HG02642 (cell line): ENCODE measurements around the gene CLIC2.
"Not testable (repeated sequence)": the region's sequence is repeated elsewhere in the genome, so short reads cannot be mapped to it uniquely, and the experiment has no call there.

Source experiments
- ATAC-seq: cut with Tn5 transposase; IDR thresholded peaks from one replicate; pipeline ENCODE4 v1.9.1; 2021; ENCODE audit warnings: mild to moderate bottlenecking; ENCODE audit not compliant: unreplicated experiment, poor library complexity

The CLIC2 gene

DNA sequence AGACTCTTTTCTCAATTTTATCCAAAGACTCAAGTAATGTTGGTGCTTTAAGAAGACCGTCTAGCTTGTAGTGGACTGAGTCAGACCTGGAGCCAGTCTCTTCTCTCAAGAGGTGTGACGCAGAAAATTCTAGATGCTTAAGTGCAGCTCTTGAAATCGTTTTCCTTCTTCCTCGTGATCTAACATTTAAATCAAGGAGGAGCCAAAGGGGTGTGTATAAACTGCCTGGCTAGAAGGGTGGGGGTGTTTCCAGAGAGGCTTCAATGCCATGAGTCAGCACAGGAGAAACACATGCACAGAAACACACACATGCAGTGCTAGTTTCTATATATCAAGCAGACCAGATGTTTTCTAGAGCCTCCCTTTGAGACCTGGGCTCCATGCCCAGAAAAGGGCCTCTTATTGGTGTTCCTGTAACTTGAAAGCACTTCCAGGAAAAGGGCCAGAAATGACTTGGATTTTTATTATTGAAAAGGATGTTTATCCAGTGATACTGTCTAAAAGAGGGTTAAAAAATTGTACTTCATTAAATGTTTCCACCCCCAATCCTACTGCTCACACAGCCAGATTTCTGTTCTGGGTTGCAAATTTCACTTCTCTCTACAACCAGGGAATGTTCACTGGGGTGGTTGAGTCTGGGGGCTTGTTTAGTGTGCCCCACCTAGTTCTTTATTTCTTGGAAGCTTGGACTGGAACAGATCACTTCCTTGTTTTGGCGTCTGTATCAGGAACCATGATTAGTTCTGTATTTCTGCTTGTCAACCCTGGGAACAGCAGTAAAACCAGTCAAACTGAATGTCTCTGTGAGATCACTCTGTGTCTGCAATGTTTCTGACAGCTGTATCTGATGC lies at the start of gene CLIC2:
CLIC2 (minus strand) TSS at position 129 of the 851 bp plus-strand sequence. CDS start 187 bp downstream, outside the sequence.
- ATAC-seq: no peak

DNA sequence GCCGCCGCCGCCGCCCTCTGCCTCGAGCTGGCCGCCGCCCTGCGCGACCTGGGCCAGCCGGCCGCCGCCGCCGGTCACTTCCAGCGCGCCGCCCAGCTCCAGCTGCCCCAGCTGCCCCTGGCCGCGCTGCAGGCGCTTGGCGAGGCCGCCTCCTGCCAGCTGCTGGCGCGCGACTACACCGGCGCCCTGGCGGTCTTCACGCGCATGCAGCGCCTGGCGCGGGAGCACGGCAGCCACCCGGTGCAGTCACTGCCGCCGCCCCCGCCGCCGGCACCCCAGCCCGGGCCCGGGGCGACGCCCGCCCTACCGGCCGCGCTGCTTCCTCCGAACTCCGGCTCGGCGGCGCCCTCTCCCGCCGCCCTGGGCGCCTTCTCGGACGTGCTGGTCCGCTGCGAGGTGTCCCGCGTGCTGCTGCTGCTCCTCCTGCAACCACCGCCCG lies 48.1 kb upstream of the CLIC2 start:
- peak; percentile 52 for ATAC-seq

DNA sequence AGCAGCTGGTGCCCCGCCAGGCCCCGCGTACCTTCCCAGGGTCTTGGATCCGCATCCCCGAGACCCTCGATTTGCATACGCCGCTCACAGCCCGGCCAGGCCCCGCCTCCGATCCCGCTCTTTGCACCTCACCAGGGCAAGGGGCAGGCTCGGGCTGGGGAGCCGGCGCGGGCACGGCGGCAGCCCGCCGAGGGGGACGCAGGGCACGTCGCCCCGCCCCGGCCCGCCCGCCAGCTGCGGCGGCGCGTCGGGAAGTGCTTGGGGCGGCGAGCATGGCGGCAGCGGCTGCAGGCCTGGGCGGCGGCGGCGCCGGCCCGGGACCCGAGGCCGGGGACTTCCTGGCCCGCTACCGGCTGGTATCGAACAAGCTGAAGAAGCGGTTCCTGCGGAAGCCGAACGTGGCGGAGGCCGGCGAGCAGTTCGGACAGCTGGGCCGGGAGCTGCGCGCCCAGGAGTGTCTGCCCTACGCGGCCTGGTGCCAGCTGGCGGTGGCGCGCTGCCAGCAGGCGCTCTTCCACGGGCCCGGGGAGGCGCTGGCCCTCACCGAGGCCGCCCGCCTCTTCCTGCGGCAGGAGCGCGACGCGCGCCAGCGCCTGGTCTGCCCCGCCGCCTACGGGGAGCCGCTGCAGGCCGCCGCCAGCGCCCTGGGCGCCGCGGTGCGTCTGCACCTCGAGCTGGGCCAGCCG lies 47.6 kb upstream of the CLIC2 start, which contains the start of gene F8A2:
F8A2 (plus strand) TSS at position 253 of the 686 bp plus-strand sequence; CDS start at position 273, 20 bp downstream.
- ATAC-seq: peak; percentile 87

GRCh38 chrX:155379802-155380201 lies 45.4 kb upstream of the CLIC2 start:
- ATAC-seq: not testable (repeated sequence)

DNA sequence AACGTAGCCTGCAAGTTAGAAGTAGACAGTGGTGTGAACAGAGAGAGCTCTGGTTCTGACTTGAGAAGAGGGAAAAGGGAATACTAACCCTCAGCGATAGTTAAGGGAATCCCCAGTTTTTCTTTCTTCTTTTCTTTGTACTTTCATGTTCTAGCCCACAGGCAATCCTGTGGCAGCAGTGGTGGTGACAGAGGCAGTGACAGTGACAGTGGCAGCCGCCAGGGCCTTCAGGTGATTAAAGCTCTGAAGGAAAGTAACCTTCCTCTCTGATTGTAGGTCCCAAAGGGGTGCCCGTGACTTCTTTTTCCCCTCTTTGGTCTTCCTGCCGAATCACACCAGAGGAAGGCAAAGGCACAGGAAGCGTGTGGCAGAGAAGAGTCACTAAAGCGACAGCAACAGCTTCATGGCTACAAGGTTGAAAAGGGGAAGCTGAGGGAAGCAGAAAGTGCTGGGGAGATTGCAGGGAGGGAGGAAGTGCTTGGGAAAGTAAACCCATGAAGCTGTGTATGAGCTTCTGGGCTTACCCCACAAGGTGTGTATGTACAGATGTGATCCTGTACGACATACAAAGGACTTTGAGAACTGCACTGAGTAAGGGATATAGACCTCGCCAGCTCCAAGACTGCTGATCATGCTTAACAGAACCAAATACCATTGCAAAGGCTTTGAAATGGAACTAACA lies 39.5 kb upstream of the CLIC2 start:
- ATAC-seq: peak; percentile 74

DNA sequence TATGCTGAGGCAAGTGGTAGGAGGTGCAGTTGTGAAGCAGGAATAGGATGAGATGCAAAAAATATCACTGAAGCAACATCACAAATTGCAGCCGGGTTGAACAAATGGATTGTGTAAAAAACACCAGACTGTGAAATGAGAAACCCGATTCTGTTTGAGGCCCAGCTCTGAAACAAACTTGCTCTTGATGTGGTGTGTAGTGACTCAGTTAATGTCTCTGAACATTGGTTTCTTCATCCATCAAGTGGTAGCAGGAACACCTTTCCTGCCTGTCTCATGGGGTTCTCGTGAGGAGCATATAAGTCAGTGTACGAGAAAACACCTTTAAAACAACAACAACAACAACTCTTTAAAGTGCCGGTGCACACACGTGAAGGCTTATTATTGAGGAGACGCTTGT lies 29.3 kb upstream of the CLIC2 start:
- ATAC-seq: not testable (repeated sequence)

DNA sequence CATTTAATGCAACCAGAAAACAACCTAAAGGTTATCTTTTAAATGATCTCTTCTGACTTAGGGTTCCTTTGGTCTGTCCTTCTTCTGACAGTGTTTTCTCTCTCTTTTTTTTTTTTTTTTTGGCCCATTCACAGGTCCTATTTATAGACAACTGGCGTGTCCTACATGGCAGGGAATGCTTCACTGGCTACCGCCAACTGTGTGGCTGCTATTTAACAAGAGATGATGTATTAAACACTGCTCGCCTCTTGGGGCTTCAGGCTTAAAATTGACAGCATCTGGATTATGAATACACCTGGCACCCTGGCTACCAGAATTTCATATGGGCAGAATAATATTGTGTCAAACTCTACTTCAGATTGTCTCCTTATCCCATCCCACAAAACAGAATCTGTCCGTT lies 15.0 kb upstream of the CLIC2 start:
- ATAC-seq: not testable (repeated sequence)

DNA sequence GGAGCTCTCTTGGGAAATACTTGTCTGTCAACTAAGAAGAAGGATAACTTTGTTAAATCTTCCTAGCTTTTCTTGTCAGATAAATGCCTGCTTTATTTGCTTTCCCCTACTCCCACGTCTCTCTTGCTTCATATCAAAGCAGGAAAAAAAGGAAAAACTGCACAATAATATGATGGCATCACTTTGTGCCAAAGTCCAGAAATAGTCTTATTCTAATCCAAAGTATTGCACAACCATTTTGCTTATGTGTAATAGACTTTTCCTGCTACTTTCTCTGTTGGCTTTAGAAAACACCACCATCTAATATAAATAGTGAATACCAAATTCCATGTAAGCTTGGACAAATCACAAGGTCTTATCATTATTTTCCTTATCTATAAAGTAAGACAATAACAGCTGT lies 11.3 kb upstream of the CLIC2 start:
- not testable (repeated sequence) for ATAC-seq

DNA sequence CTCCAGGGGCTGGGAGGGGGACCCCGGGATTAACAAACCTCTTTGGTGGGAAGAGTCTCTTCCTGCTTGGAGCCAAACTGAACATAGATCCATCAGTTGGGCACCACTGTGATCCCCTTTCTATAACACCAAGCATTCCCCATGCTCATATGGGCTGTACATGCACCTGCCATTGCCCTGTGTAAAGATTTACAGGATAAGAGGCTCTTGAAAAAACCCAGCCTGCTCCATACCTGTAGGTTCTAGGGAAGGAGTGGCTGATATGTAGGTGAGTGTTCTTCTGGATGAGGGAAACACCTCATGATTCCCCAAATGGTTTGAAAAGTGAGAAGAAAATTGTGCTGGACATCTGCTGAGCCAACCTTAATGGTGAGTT lies 911 bp upstream of the CLIC2 start:
- ATAC-seq: not testable (repeated sequence)

DNA sequence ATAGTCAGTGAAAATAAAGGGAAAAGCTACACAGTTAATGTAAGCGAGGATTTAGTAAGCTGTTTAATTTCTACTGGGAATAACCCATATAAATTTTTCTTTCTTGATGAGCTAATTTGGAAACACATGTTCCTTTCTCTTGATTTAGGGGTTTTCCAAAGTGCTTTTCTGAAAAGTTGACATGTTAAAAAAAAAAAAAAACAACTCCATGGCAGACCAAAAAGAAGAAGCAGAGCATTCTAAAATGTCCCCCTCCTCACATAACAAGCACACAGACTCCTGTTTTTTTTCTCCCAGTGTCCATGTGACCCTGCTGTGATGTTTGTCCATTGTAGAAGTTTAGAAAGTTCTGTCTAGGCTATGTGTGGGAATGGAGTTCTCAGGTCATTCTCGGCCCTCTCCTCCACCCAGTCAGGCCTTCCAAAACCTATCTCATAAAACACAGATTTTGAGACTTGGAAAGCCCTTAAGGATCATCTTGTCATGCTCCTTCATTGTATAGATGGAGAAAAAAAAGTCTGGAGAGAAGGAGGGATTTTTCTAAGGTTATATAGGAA lies 792 bp downstream of the CLIC2 start:
- ATAC-seq: no peak

- ATAC-seq: no peak
Observed at GRCh38 chrX:155330992-155331391, 3.4 kb downstream of the CLIC2 start.

- no peak for ATAC-seq
Observed at GRCh38 chrX:155329293-155329692, 5.1 kb downstream of the CLIC2 start.

DNA sequence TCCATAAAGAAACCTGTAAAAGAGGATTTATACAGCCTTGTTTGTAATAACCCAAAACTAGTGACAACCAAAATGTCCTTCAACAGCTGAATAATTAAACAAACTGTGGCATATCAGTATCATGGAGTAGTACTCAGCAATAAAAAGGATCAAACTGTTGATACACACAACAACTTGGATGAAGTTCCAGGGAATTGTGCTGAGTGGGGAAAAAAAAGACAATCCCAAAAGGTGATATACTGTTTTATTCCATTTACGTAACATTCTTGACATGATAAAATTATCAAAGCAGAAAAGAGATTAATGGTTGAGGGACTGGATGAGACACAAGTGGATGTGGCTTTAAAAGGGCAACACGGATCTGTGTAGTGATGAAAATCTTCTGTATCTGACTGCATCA lies 7.8 kb downstream of the CLIC2 start:
- no peak for ATAC-seq

GRCh38 chrX:155314260-155314659 lies 20.2 kb downstream of the CLIC2 start:
- no peak for ATAC-seq

DNA sequence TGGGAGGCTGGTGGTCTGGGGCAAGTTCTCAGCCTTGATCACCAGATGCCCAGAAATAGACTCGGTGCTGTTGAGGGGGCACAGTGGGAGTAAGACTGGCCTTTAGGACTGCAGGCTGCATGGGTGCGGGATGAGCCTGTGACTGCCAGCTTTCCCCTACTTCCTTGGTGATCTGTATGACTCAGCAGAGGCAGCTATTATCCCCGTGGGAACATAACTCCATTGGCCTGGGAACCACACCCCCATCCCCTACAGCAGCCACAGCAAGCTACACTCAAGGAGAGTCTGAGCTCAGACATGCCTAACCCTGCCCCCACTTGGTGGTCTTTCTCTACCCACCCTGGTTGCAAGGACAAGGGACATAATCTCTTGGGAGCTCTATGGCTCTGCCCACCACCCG lies 20.6 kb downstream of the CLIC2 start:
- no peak for ATAC-seq

DNA sequence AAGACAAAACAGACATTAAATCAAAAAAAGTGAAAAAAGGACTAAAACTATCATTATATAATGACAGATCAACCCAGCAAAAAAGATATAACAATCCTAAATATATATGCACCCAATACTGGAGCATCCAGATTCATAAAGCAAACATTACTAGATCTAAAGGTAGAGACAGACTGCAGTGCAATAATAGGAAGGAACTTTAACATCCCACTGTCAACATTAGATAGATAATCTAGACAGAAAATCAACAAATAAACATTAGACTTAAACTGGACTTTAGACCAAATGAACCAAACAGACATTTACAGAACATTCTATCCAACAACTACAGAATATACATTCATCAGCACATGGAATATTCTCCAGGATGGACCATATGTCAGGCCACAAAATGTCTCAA lies 40.6 kb downstream of the CLIC2 start:
- no peak for ATAC-seq

GRCh38 chrX:155279873-155280272 lies 54.5 kb downstream of the CLIC2 start:
- ATAC-seq: no peak

DNA sequence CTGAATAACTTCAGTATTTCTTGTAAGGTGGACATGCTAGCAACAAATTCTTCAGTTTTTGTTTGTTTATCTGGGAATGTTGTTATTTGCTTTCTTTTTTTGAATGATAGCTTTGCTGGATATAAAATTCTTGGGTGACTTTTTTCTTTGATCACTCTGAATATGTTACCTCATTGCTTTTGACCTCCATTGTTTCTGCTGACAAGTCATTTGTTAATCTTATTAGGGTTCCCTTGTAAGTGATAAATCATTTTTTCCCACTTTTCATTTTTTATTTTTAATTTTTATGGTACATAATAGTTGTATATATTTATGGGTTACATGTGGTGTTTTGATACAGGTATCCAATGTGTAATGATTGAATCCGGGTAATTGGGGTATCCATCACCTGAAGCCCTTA lies 63.4 kb downstream of the CLIC2 start:
- no peak for ATAC-seq

- ATAC-seq: not testable (repeated sequence)
Observed at GRCh38 chrX:155267995-155268394, 66.4 kb downstream of the CLIC2 start.

- no peak for ATAC-seq
Observed at GRCh38 chrX:155266439-155266838, 68.0 kb downstream of the CLIC2 start.
